HG02588 (cell line): ENCODE data around the gene EREG.
A peak's percentile ranks its signal among the peaks of the same experiment; 100 is the strongest.
"Not testable (repeated sequence)": the region's sequence is repeated elsewhere in the genome, so short reads cannot be mapped to it uniquely, and the experiment has no call there.

Experiments used
- ATAC-seq: cut with Tn5 transposase; IDR thresholded peaks from one replicate; pipeline ENCODE4 v1.9.1; 2021; ENCODE audit warnings: mild to moderate bottlenecking, moderate library complexity; ENCODE audit not compliant: unreplicated experiment

Gene EREG

DNA sequence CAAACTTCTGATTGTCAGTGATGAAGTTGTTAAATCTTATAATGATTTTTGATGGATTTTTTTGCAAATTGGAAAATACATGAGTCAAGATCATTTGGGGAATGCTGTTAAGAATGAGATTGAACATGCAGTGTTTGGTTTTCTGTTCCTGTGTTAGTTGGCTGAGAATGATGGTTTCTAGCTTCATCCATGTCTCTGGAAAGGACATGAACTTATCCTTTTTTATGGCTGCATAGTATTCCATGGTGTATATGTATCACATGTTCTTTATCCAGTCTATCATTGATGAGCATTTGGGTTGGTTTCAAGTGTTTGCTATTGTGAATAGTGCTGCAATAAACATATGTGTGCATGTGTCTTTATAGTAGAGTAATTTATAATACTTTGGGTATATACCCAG, 24.5 kb upstream of the EREG start:
- ATAC-seq = not testable (repeated sequence)

DNA sequence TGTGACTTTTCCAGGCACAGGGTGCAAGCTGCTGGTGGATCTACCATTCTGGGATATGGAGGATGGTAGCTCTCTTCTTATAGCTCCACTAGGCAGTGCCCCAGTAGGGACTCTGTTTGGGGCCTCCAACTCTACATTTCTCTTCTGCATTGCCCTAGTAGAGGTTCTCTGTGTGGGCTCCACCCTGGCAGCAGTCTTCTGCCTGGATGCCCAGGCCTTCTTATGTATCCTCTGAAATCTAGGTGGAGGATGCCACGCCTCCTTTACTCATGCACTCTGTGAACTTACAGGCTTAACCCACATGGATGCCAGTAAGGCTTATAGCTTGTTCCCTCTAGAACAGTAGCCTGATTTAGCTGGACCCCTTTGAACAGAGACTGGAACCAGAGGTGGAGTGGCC, 20.9 kb upstream of the EREG start:
- no peak for ATAC-seq

DNA sequence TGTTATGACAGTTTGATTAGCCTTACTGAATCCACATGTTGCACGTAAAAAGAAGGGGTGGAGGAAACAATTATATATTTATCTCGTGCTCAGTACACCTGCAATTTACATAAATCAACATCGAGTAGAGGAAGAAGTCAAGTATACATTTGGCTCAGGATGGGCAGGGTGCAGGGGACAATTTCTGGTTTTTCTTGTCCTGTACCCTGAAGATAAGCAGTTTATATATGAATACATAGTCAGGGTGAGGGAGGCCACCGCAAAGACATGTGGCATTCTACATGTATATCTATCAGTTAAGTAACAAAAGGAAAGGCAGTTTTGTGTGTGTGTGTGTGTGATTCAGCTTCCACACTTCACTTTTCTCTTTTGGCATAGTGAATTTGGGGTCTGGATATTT, 11.1 kb upstream of the EREG start:
- no peak for ATAC-seq

DNA sequence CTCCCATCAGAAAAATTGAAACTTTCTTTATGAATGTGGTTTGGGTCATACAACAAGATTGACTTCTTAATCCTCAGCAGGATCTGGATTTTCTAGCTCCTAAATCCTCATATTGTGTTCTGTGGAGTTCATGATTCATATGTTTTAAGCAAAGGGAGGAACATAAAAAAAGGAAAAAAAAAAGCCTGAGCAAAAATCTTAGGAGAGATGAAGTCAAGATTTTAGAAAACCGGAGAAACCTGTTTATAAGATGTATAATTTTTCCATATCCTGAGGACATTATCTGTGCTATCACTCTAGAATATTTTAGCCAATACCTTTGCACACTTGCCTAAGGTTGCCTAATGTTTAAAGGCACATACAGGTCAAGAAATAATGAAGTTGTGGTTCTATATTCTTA, 7.0 kb upstream of the EREG start:
- ATAC-seq = no peak

DNA sequence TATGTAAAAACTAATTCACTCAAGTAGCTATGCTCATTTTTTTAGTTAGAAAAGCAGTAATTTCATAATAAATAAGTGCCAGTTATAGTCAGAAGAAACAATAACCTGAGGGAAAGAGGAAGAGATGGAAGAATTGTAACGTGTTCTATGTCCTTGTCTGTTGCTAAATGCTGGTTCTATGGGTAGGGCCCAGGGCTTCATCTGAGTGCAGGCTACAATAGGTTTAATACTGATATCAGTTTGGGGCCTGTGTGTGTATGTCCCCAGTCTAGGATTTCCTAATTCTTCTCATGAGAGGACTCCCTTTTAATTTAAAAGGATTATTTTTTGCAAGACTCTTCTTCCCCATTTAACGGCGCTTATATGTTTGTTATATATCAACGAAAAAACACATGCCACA, 3.3 kb upstream of the EREG start:
- ATAC-seq = no peak

DNA sequence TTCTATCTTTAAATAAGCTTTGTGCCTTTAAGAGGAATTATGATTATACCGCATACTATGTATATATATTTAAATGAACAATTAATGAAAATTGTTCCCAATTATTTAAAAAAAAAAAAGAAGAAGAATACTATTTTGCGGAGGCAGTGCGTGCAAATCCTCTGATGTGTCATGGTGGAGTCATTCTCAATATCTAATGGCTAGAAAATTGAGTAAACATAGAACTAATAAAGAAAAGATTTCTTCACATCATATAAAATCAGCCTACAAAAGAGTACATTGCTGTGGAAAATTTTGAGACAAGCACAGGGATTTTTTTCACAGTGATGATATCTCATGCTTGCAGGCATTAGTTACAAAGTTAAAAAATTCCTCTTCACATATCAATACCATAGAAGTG, 2.6 kb upstream of the EREG start:
- no peak for ATAC-seq

DNA sequence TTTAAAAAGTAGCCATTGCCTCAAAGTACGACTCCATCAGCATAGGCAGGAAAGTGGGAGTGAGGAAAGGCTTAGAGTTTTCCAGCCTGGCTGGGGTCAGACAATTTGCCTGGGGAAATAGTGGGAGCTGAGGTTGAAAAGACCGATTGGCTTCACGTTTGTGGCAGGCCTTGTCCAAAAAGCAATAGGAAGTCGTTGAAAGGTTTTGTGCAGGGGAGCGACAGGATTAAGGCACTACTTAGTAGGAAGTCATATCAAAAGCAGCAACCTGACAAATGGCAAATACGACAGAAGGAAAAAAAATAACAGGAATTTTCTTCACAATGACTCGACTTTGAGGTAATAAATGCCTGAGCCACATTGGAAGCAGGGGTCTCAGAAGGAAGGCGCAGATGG, 691 bp upstream of the EREG start:
- no peak for ATAC-seq

DNA sequence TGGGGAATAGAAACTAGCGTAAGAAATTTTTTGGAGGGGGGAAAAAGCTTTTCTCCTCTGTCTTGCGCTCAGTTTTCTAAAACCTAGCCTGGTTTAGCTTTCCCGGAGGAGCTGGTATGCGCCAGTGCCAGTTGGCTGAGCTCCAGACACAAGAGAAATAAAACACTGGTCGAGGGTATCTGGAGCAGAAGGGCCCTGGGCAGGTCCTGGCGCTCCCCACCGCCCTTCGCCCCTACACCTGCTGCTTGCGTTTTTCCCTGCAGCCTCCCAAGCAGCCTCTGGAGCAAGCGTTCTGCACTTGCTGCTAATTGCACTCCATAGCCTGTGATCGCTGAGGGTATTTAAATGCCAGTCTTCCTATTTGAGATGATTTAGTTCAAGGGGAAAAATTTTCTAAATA, 816 bp downstream of the EREG start:
- ATAC-seq = no peak

DNA sequence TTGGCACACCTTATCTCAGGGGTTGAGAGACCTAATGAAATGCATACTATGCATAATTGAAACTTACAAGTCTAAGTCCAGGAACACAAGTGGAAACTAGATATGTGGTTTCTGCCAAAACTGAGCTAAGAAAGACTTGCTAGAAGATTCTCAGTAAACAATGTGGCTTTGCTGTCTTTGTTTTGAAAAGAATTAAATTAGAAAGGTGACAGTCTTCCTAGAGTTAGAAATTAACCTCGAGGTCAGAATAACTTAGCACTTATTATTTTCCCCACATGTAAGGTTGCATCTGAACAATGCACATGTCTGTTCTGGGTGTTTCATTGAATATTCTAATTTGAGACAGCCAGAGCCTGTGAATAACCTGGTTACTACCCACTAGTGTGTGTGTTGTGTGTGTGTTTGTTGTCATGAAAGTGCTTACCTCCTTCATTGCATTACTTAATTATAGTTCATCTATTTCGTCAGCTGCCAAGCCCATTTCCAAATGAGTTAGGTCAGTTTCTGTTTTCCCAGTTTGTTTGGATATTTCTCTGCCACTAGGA, 1.5 kb downstream of the EREG start:
- ATAC-seq = peak; percentile 43

DNA sequence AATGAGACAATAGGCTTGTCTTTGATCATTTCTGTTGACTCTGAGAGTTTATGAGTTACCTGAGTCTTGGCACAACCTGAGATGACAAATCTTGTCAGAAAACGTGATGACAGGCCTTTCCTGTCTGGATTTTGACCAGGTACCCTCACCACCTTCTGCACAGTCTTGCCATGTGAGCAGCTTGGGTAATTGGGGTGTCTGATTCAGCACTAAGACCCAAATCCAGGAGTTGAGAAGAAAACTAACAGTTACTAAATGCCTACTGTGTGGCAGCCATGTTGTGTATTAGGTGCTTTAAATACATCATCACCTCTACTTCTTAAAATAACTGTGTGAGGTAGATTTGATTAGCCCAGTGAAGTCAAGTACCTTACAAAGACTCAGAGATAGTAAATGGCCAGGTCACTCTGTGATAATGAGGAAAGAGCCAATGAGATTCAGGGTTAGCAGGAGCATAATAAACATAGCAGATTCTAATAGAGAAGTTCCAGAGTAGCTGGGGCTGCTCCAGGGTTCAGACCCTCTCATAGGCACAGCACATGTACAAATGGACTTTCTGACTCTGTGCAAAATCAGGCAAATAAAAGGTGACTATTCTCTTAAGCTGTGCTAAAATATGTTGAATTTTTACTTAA, 2.8 kb downstream of the EREG start:
- no peak for ATAC-seq

DNA sequence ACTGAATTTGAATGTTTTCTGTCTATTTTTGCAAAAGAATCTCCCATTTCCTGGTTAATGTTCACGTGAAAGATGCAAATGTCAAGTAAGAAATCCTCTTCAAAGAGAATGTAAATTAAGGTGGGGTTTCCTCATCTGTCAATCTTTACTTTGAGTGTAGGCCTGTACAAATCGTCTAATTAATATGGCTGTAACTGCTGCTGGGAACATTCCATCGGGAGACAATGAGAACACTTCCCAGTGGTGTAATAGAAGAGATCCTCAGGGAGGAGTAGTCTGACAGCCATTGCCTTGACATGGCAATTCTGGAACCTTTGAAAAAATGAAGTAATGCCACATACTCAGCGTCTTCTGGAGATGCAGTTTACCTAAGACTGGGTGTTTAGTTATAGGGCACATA, 3.7 kb downstream of the EREG start:
- ATAC-seq = no peak

DNA sequence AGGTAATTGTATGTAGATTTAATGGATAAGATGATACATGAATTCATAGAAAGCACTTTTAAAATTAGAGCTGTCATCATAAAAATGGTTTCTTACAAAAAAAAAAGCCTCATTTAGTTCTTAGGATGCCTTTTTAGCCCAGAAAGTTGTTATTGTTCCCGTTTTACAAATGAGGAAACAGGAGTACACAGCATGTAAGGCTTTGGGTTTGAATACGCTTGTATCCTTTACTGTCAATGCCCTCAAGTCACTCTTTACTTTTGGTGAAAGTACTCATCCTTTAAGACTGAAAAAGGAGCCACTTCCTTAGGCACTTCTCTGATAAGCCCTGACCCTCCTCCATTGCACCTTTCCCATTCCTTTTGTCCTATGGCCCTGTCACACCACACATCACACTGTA, 4.9 kb downstream of the EREG start:
- ATAC-seq = no peak

DNA sequence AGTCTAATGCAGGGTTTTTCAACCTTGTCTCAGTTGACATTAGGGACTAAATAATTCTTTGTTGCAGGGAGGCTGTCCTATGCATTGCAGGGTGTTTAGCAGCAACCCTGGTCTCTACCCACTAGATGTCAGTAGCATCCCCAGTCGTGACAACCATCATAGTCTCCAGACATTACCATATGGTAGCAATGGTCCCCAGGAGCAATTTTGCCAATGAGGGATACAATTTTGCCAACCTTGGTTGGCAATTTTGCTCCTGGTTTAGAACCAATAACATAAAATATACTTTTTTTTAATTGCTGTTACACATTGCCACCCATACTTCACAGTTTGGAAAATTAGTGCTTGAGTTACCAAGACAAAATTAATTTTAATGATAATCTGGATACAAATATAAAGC, 6.0 kb downstream of the EREG start:
- peak; percentile 70 for ATAC-seq

DNA sequence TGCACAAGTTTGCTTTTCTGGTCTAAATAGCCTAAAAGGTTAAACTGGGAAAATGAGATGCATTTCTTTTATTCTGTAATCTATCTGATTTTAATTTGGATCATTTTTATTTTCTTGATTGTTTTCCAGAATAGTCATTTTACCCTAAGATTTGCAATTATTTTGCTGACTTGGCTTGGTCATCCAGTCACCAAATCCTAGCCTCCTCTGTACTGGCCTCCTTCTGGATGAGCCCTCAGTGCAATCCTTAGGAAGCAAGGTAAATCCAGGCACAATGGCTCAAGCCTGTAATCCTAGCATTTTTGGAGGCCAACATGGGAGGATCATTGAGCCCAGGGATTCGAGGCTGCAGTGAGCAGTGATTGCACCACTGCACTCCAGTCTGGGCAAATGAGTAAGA, 9.2 kb downstream of the EREG start:
- ATAC-seq = no peak

DNA sequence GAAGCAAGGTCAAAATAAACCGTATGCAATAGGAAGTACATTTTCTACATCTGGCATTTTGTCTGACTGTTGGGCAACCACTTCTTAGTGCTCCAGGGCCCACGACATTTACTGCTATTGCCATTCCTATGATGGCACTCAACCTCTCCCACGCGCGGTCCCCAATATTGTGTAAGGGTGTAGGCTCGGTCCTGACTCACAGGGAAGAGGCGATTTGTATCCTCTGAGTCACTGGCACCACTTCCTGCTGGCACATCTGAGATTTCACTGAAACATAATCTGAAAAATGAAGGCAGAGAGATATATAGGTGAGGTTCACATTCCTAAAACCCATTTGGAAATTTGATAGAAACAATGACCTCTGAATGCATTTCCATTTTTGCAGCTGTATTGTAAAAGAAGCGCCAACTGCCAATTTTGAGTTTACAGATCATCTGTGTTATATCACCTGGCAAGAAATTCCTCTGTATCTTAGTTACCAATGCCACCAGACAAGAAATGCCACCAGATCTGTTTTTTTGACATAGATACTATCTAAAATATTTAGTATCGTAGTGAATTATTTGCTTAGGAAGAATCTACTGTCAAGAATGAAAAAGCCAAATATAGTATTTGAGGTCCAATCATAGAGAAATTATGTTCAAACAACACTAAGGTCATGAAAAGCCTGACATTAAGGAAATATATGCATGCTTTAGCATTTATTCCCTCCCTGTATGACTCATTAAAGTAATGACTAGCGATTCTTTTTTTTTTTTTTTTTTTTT, 9.8 kb downstream of the EREG start:
- no peak for ATAC-seq

DNA sequence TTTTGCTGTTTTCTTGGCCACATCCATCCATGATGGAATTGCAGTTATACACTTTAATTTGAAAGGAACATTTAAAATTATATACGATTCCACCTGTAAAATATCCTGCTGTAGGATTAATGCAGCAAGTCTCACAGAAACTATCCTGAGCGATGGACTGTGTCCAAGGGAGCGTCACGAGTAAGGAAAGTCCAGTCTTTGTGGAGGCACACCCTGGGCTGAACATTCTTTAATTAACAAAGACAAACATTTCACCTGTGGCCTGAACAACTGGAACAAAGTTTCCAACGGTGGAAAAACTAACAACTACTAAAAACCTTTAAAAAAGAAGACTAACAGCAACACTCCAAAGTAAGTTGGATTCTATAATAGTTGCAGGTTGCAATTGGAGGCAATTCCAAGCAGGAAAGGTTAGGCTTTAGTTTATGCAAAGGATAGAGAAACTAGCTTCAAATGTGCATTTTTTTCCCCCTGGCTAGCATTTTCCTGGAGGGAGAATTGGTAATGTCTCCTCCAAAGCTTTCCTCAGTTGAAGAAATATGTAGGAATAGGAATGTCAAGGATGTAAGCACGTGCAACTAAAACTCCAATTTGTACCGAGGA, 11.0 kb downstream of the EREG start:
- ATAC-seq = no peak

DNA sequence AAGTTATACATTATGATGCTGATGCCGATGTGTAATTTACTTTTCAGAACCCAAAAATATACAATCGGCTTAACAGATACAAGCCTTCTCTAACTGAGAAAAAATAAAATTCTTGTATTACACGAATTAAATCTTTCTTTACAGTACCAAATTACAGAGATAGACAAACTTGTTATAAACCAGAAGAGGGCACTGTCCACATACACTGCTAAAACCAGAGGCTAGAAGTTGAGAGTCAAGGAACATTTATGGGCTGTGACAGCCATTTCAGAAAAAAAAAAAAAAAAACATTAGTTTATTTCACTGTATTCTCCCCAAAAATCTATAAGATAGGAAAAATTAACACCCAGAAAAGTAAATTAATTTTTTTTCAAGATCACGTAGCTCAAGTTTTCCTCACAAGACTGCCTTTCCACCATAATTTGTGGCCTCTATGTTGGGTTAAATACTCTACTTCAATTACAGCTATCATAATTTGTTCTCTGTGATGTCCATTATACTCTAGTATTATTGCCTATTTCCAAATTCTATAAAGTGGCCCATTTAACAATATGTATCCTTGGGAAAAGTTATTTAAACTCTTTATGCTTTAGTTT, 12.0 kb downstream of the EREG start:
- ATAC-seq = no peak

DNA sequence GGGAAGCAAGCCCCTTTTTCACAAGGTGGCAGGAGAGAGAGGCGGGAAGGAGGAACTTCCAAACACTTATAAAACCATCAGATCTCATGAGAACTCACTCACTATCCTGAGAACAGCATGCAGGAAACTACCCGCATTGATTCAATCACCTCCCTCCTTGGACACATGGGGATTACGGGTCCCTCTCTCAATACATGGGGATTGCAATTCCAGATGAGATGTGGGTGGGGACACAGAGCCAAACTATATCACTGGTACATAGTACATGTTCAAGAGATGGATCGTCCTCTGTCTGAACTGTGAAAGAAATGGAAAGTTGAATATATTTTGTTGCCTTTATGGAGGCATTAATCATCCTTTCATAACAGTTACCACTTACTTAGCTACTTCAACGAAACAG, 12.8 kb downstream of the EREG start:
- no peak for ATAC-seq

DNA sequence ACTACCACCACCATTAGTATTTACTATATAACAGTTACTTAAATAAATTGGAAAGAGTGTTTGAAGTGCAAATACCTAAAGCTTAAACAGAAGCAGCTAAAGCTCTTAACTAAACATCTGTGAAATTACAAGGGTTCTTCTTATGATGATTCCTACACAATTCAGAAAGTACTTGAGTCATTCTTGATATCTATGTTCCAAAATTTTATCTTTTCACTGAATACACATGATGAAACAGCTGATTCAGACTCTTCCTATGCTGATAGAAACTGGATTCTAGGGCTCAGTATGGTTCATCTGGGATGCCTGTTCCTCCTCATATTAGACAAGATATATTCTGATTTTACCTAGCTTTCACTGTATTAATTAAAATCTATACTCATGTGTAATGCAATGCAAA, 13.6 kb downstream of the EREG start:
- no peak for ATAC-seq

DNA sequence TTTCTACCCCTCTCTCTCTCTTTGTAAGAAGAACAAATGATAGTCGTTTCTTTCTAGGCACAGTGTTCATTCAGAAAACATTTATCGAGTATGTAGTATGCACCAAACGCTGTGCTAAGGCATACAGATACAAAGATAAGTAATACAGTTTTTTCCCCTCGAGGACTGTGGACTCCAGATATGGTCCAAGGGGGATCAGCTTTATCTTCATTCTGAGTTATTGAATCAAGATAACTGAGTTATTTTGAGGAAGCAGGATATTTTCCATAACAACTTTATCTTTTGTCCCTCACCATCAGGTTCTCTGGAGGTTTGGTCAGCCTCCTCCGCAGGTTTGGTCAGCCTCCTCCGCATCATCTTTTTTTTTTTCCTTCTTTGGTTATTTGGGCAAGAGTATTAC, 15.0 kb downstream of the EREG start:
- no peak for ATAC-seq

DNA sequence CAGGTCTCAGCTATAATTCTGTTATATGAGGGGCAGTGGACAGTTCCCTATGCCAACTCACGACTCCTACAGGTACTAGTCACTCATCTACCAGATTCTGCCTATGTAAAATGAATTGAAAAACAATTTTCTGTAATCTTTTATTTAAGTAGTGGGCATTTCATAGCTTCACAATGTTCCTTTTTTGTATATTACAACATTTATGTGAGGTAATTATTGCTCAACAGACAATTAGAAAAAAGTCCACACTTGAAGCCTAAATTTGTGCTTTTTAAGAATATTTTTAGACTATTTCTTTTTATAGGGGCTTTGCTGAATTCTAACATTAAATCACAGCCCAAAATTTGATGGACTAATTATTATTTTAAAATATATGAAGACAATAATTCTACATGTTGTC, 20.4 kb downstream of the EREG start:
- ATAC-seq = no peak

DNA sequence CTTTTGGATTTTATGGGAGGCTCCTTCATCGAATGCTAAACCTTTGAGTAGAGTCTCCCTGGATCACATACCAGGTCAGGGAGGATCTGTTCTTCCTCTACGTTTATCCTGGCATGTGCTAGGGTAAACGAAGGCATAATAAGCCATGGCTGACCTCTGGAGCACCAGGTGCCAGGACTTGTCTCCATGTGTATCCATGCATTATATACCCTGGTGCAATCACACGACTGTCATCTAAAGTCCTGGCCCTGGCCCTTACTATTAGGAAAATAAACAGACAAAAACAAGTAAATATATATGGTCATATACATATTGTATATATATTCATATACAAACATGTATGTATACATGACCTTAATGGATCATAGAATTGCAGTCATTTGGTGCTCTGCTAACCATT, 21.2 kb downstream of the EREG start:
- ATAC-seq = no peak
